ENCODE results near the gene GLCE. TPM values are rescaled to one million over a fixed set of nuclear protein-coding genes. Genes with fewer than 3 reads are reported as not detected.

Gene GLCE
- total and polyA plus RNA-seq, 7 experiments from 2014 or later = 3.0 to 8.8 (median 5.7) TPM

- no peak overlapping the region for H3K27ac Mint-ChIP-seq
- H3K27me3 ChIP-seq (ENCODE audit: control insufficient read depth in 2 of 2, insufficient read depth in 2 of 2, low read length in 2 of 2) = no peaks in the 10 kb centered on the region
- peaks cover 0 to 13% (median 0%) of the 10 kb centered on the region in 5 donors for H3K27me3 Mint-ChIP-seq
- intact Hi-C loops (cut with micrococcal nuclease) = no loop called here
- peaks cover 0 to 4% (median 0%) of the 10 kb centered on the region in 7 donors for H3K4me1 Mint-ChIP-seq
- POLR2A ChIA-PET = no interaction called here
- CTCF ChIA-PET = no interaction called here
- no peak overlapping the region for H3K4me3 ChIP-seq (ENCODE audit: low read length)
- peaks cover 0 to 4% (median 0%) of the 10 kb centered on the region in 5 donors for H3K36me3 Mint-ChIP-seq
- DNase-seq (no peak), ATAC-seq (no peak)
- no peak overlapping the region for H3K27ac ChIP-seq (ENCODE audit: low read depth, low read length)
- H3K4me3 Mint-ChIP-seq = no peak overlapping the region
- H3K36me3 ChIP-seq (ENCODE audit: control insufficient read depth in 2 of 3, insufficient read depth in 3 of 3, low read length in 3 of 3) = no peaks in the 10 kb centered on the region
- H3K9me3 ChIP-seq (ENCODE audit: control insufficient read depth in 2 of 3, low read length in 3 of 3) = no peaks in the 10 kb centered on the region
- no peaks in the 10 kb centered on the region for H3K9me3 Mint-ChIP-seq
- H3K4me1 ChIP-seq (ENCODE audit: control insufficient read depth in 2 of 2, insufficient read depth in 2 of 2, low read length in 2 of 2) = no peaks in the 10 kb centered on the region
Measured at GRCh38 chr15:69172847-69173246, 12.4 kb downstream of the GLCE start.

DNA sequence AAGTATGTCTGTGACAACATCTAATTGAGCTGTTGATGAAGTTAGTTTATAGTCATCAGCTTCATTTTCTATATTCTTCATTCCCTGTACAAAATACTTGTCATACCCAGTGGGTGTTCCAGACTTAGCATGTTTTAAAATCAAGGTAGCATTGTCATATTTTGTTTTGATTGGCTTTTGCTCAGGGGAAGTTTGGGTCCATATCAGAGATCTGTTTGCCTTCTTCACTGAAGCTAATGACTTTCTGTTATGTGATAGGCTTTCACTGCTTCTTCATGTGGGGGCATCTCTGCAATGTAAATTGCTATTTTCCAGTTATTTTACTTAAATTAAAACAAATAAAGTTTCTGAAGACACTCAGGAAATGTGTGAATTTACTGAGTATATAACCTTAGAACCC, 15.1 kb downstream of the GLCE start:
- Histone ChIP-seq H3K27me3 (ENCODE audit: control insufficient read depth in 2 of 2, insufficient read depth in 2 of 2, low read length in 2 of 2) (no peaks in the 10 kb centered on the region), H3K27ac (ENCODE audit: low read depth, low read length) (no peak overlapping the region), H3K36me3 (ENCODE audit: control insufficient read depth in 2 of 3, insufficient read depth in 3 of 3, low read length in 3 of 3) (no peaks in the 10 kb centered on the region), H3K4me3 (ENCODE audit: low read length) (no peak overlapping the region), H3K9me3 (ENCODE audit: control insufficient read depth in 2 of 3, low read length in 3 of 3) (no peaks in the 10 kb centered on the region), H3K4me1 (ENCODE audit: control insufficient read depth in 2 of 2, insufficient read depth in 2 of 2, low read length in 2 of 2) (no peaks in the 10 kb centered on the region)
- POLR2A ChIA-PET = no interaction called here
- Mint-ChIP-seq H3K36me3 (peaks cover 0 to 4% (median 0%) of the 10 kb centered on the region in 5 donors), H3K27ac (no peak overlapping the region), H3K27me3 (peaks cover 0 to 6% (median 0%) of the 10 kb centered on the region in 5 donors), H3K4me3 (no peak overlapping the region), H3K4me1 (no peaks in the 10 kb centered on the region), H3K9me3 (no peaks in the 10 kb centered on the region)
- CTCF ChIA-PET = no interaction called here
- intact Hi-C loops (cut with micrococcal nuclease) = no loop called here
- ATAC-seq (no peak), DNase-seq (no peak)

- no peak for ATAC-seq
- Mint-ChIP-seq H3K4me3 (no peak overlapping the region), H3K9me3 (no peaks in the 10 kb centered on the region), H3K27me3 (no peaks in the 10 kb centered on the region), H3K36me3 (no peaks in the 10 kb centered on the region), H3K27ac (no peak overlapping the region), H3K4me1 (no peaks in the 10 kb centered on the region)
- no peaks in the 10 kb centered on the region for H3K36me3 ChIP-seq (ENCODE audit: control insufficient read depth in 2 of 3, insufficient read depth in 3 of 3, low read length in 3 of 3)
- CTCF ChIA-PET = no interaction called here
- no peak overlapping the region for H3K4me3 ChIP-seq (ENCODE audit: low read length)
- intact Hi-C loops (cut with micrococcal nuclease) = no loop called here
- no peaks in the 10 kb centered on the region for H3K9me3 ChIP-seq (ENCODE audit: control insufficient read depth in 2 of 3, low read length in 3 of 3)
- no peaks in the 10 kb centered on the region for H3K27me3 ChIP-seq (ENCODE audit: control insufficient read depth in 2 of 2, insufficient read depth in 2 of 2, low read length in 2 of 2)
- H3K27ac ChIP-seq (ENCODE audit: low read depth, low read length) = no peak overlapping the region
- POLR2A ChIA-PET = no interaction called here
- no peak for DNase-seq
- H3K4me1 ChIP-seq (ENCODE audit: control insufficient read depth in 2 of 2, insufficient read depth in 2 of 2, low read length in 2 of 2) = no peaks in the 10 kb centered on the region
Measured at GRCh38 chr15:69181424-69181823, 21.0 kb downstream of the GLCE start.

DNA sequence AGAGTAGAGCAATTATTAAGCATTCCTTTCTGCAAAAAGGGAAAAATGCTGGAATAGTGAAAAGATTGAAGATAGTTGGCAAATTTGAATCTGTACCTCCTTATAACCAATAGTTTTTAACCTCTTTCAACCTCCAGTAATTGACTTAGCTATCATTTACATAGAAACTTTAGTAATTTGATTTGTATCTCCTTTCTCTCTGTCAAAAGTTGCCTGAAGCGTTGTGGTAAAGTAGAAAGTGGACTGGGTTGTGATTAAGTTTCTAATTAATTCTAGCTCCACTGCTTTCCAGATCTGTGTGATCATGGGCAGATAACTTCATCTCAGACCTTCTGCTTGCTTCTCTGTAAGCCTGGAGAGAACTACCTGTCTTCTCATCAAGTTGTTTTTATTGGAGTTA, 24.8 kb downstream of the GLCE start:
- Histone ChIP-seq H3K36me3 (ENCODE audit: control insufficient read depth in 2 of 3, insufficient read depth in 3 of 3, low read length in 3 of 3) (no peaks in the 10 kb centered on the region), H3K27me3 (ENCODE audit: control insufficient read depth in 2 of 2, insufficient read depth in 2 of 2, low read length in 2 of 2) (no peaks in the 10 kb centered on the region), H3K4me1 (ENCODE audit: control insufficient read depth in 2 of 2, insufficient read depth in 2 of 2, low read length in 2 of 2) (no peaks in the 10 kb centered on the region), H3K9me3 (ENCODE audit: control insufficient read depth in 2 of 3, low read length in 3 of 3) (no peaks in the 10 kb centered on the region), H3K27ac (ENCODE audit: low read depth, low read length) (no peak overlapping the region), H3K4me3 (ENCODE audit: low read length) (no peak overlapping the region)
- ChIA-PET POLR2A (no interaction called here), CTCF (no interaction called here)
- DNase-seq = no peak
- Mint-ChIP-seq H3K36me3 (peaks cover 0 to 15% (median 9%) of the 10 kb centered on the region in 5 donors), H3K27me3 (no peaks in the 10 kb centered on the region), H3K27ac (no peak overlapping the region), H3K9me3 (peaks cover 0 to 15% (median 7%) of the 10 kb centered on the region in 11 donors), H3K4me1 (no peaks in the 10 kb centered on the region), H3K4me3 (no peak overlapping the region)
- intact Hi-C loops (cut with micrococcal nuclease) = no loop called here
- ATAC-seq = no peak

DNA sequence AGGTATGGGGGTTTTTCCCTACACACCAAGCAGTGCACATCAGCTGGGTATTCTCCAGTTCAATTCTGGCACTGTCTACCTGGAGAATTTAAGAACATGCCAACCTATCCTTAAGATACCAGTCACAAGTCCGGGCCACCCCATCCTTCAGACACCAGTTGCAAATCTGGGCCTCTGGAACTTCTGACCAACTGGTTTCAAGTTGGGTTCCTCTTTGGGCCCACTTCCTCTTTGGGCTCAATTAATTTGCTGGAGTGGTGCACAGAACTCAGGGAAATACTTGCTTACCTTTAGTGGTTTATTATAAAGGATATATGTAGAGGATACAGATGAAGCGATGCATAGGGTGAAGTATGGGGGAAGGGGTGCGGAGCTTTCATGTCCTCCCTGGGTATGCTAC, 25.3 kb downstream of the GLCE start:
- Histone ChIP-seq H3K4me1 (ENCODE audit: control insufficient read depth in 2 of 2, insufficient read depth in 2 of 2, low read length in 2 of 2) (no peaks in the 10 kb centered on the region), H3K27me3 (ENCODE audit: control insufficient read depth in 2 of 2, insufficient read depth in 2 of 2, low read length in 2 of 2) (no peaks in the 10 kb centered on the region), H3K9me3 (ENCODE audit: control insufficient read depth in 2 of 3, low read length in 3 of 3) (no peaks in the 10 kb centered on the region), H3K27ac (ENCODE audit: low read depth, low read length) (no peak overlapping the region), H3K4me3 (ENCODE audit: low read length) (no peak overlapping the region), H3K36me3 (ENCODE audit: control insufficient read depth in 2 of 3, insufficient read depth in 3 of 3, low read length in 3 of 3) (no peaks in the 10 kb centered on the region)
- DNase-seq (no peak), ATAC-seq (no peak)
- POLR2A ChIA-PET = no interaction called here
- Mint-ChIP-seq H3K4me3 (no peak overlapping the region), H3K4me1 (no peaks in the 10 kb centered on the region), H3K27me3 (no peaks in the 10 kb centered on the region), H3K36me3 (peaks cover 0 to 16% (median 9%) of the 10 kb centered on the region in 5 donors), H3K9me3 (peaks cover 0 to 20% (median 10%) of the 10 kb centered on the region in 11 donors), H3K27ac (no peak overlapping the region)
- intact Hi-C loops (cut with micrococcal nuclease) = no loop called here
- CTCF ChIA-PET = no interaction called here

GRCh38 chr15:69189157-69189556, 28.7 kb downstream of the GLCE start:
- H3K9me3 Mint-ChIP-seq = peaks cover 0 to 27% (median 11%) of the 10 kb centered on the region in 11 donors
- H3K4me3 Mint-ChIP-seq = no peak overlapping the region
- peaks cover 0 to 2% (median 0%) of the 10 kb centered on the region in 5 donors for H3K27me3 Mint-ChIP-seq

GRCh38 chr15:69190091-69190490, 29.7 kb downstream of the GLCE start:
- H3K27ac Mint-ChIP-seq = no peak overlapping the region
- intact Hi-C loops (cut with micrococcal nuclease) = no loop called here
- no peak overlapping the region for H3K4me3 Mint-ChIP-seq
- Histone ChIP-seq H3K4me3 (ENCODE audit: low read length) (no peak overlapping the region), H3K9me3 (ENCODE audit: control insufficient read depth in 2 of 3, low read length in 3 of 3) (no peaks in the 10 kb centered on the region), H3K27ac (ENCODE audit: low read depth, low read length) (no peak overlapping the region), H3K36me3 (ENCODE audit: control insufficient read depth in 2 of 3, insufficient read depth in 3 of 3, low read length in 3 of 3) (no peaks in the 10 kb centered on the region), H3K27me3 (ENCODE audit: control insufficient read depth in 2 of 2, insufficient read depth in 2 of 2, low read length in 2 of 2) (no peaks in the 10 kb centered on the region), H3K4me1 (ENCODE audit: control insufficient read depth in 2 of 2, insufficient read depth in 2 of 2, low read length in 2 of 2) (no peaks in the 10 kb centered on the region)
- DNase-seq (no peak), ATAC-seq (no peak)
- peaks cover 0 to 14% (median 8%) of the 10 kb centered on the region in 7 donors for H3K4me1 Mint-ChIP-seq
- peaks cover 0 to 24% (median 12%) of the 10 kb centered on the region in 5 donors for H3K36me3 Mint-ChIP-seq
- peaks cover 0 to 27% (median 11%) of the 10 kb centered on the region in 11 donors for H3K9me3 Mint-ChIP-seq
- ChIA-PET POLR2A (no interaction called here), CTCF (no interaction called here)
- H3K27me3 Mint-ChIP-seq = peaks cover 0 to 2% (median 0%) of the 10 kb centered on the region in 5 donors

More at GRCh38 chr15:69189157-69189556, 28.7 kb downstream of the GLCE start:
- ChIA-PET CTCF (no interaction called here), POLR2A (no interaction called here)
- Histone ChIP-seq H3K4me1 (ENCODE audit: control insufficient read depth in 2 of 2, insufficient read depth in 2 of 2, low read length in 2 of 2) (no peaks in the 10 kb centered on the region), H3K4me3 (ENCODE audit: low read length) (no peak overlapping the region), H3K36me3 (ENCODE audit: control insufficient read depth in 2 of 3, insufficient read depth in 3 of 3, low read length in 3 of 3) (no peaks in the 10 kb centered on the region), H3K9me3 (ENCODE audit: control insufficient read depth in 2 of 3, low read length in 3 of 3) (no peaks in the 10 kb centered on the region), H3K27me3 (ENCODE audit: control insufficient read depth in 2 of 2, insufficient read depth in 2 of 2, low read length in 2 of 2) (no peaks in the 10 kb centered on the region), H3K27ac (ENCODE audit: low read depth, low read length) (no peak overlapping the region)
- no peak for DNase-seq
- Mint-ChIP-seq H3K27ac (no peak overlapping the region), H3K36me3 (peaks cover 0 to 24% (median 12%) of the 10 kb centered on the region in 5 donors), H3K4me1 (peaks cover 0 to 6% (median 4%) of the 10 kb centered on the region in 7 donors)
- no peak for ATAC-seq
- intact Hi-C loops (cut with micrococcal nuclease) = no loop called here

All from naive thymus-derived CD4-positive, alpha-beta T cell (primary cell).